HG03060 (cell line): ENCODE results near the gene PNPLA7.

Source experiments
- ATAC-seq: cut with Tn5 transposase; IDR thresholded peaks from one replicate; pipeline ENCODE4 v1.9.1; 2021; ENCODE audit warnings: low read depth, moderate number of reproducible peaks; ENCODE audit not compliant: unreplicated experiment

Gene PNPLA7

GRCh38 chr9:137462986-137463930, 86.9 kb downstream of the PNPLA7 start:
- ATAC-seq: no peak

- ATAC-seq: no peak
Measured at GRCh38 chr9:137462396-137462985, 87.7 kb downstream of the PNPLA7 start.

GRCh38 chr9:137461663-137462395, 88.4 kb downstream of the PNPLA7 start:
- no peak for ATAC-seq

GRCh38 chr9:137461316-137461662, 88.9 kb downstream of the PNPLA7 start:
- ATAC-seq: no peak

- ATAC-seq: no peak
Measured at GRCh38 chr9:137460363-137461315, 89.6 kb downstream of the PNPLA7 start.

GRCh38 chr9:137459601-137460362, 90.4 kb downstream of the PNPLA7 start:
- no peak for ATAC-seq

GRCh38 chr9:137459152-137459600, 91.0 kb downstream of the PNPLA7 start, which contains the start of gene NSMF:
TSS of gene NSMF (minus strand) at chr9:137459334. CDS start at chr9:137459102, 232 bp downstream.
- ATAC-seq: no peak

GRCh38 chr9:137458194-137459151, 91.7 kb downstream of the PNPLA7 start:
- no peak for ATAC-seq

GRCh38 chr9:137457406-137458193, 92.6 kb downstream of the PNPLA7 start:
- ATAC-seq: no peak

GRCh38 chr9:137456864-137457405, 93.3 kb downstream of the PNPLA7 start:
- no peak for ATAC-seq

- ATAC-seq: no peak
Measured at GRCh38 chr9:137456061-137456863, 93.9 kb downstream of the PNPLA7 start.

- no peak for ATAC-seq
Measured at GRCh38 chr9:137455359-137455991, 94.7 kb downstream of the PNPLA7 start.

- no peak for ATAC-seq
Measured at GRCh38 chr9:137454597-137455358, 95.4 kb downstream of the PNPLA7 start.

GRCh38 chr9:137454145-137454596, 96.0 kb downstream of the PNPLA7 start:
- ATAC-seq: no peak

GRCh38 chr9:137453643-137454081, 96.5 kb downstream of the PNPLA7 start:
- no peak for ATAC-seq
